ENCODE data around the gene ALOX15B.

DNA sequence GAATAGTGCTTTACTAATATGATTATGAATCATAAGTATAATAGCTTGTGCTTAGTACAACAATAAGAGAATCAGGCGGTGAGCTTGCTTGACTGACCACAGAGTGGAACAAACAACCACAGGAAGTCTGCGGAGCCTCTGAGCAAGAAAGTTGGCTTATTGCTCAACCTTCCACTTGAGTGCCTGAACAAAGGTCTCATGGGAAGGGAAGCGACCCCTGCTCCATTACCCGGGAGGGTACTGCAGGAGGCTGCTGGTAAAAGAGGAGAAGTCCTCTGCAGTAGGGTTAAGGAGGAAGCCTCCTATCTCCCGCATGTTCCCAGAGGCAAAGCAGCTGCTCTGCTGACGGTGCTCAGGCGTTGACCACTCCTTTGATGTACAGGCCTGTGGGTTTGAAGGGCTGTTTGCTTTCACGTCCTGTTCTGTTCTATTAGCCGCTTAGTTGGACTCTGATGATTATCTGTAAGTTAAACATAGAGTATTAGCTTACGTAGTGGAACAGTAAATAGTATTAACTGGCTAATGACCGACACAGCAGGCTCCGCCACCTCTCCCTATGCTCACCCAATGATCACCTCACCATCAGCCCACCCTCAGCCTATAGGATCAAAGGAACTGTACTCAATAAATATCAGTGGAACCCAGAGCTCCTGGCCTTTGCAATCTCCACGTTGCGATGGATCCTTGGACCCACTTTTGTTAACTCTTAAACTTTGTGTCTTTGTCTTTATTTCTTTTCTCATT, 17.5 kb downstream of the ALOX15B start:
- no peak for TF ChIP-seq POLR2A (IDR thresholded peaks at IDR 0.05)
- TF ChIP-seq, protein P1, sequence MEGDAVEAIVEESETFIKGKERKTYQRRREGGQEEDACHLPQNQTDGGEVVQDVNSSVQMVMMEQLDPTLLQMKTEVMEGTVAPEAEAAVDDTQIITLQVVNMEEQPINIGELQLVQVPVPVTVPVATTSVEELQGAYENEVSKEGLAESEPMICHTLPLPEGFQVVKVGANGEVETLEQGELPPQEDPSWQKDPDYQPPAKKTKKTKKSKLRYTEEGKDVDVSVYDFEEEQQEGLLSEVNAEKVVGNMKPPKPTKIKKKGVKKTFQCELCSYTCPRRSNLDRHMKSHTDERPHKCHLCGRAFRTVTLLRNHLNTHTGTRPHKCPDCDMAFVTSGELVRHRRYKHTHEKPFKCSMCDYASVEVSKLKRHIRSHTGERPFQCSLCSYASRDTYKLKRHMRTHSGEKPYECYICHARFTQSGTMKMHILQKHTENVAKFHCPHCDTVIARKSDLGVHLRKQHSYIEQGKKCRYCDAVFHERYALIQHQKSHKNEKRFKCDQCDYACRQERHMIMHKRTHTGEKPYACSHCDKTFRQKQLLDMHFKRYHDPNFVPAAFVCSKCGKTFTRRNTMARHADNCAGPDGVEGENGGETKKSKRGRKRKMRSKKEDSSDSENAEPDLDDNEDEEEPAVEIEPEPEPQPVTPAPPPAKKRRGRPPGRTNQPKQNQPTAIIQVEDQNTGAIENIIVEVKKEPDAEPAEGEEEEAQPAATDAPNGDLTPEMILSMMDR (IDR thresholded peaks at IDR 0.05 in 8 of 11, conservative IDR thresholded peaks at IDR 0.05 in 3 of 11), result no peak
